ENCODE measurements around the gene ARHGAP27.

- no peak for TF ChIP-seq YY1 (IDR thresholded peaks at IDR 0.05; ENCODE audit: insufficient read depth, insufficient read length)
- TF ChIP-seq SUZ12 (IDR thresholded peaks at IDR 0.05; ENCODE audit: extremely low read depth, insufficient read depth, insufficient read length): no peak
- TF ChIP-seq ZNF274 (IDR thresholded peaks at IDR 0.05; ENCODE audit: low read depth, low read length): no peak
Observed at GRCh38 chr17:45428931-45429338, 3.7 kb downstream of the ARHGAP27 start.
